SK-N-SH treated with all-trans-retinoic acid at 6 μM for 48 hours (cell line): ENCODE data around the gene KCNJ9.

Source experiments
- ARNTL ChIP-seq: fragments of 450-650 bp; formaldehyde crosslinking; IDR thresholded peaks from 2 replicates; pipeline ENCODE4 v1.5.0; 2020; ENCODE audit warnings: low read depth, mild to moderate bottlenecking, moderate library complexity, borderline replicate concordance
- BACH2 ChIP-seq: fragments of 250-450 bp; sonication (Bioruptor Pico); IDR thresholded peaks from 2 replicates; pipeline ENCODE4 v1.9.0; 2021; ENCODE audit warnings: mild to moderate bottlenecking, borderline replicate concordance
- CREB5 ChIP-seq: fragments of 250-450 bp; sonication (Bioruptor Pico); IDR thresholded peaks from 2 replicates; pipeline ENCODE4 v1.5.1; 2020; ENCODE audit warnings: low read depth, mild to moderate bottlenecking, moderate library complexity
- CSRNP3 ChIP-seq: fragments of 250-450 bp; sonication (Bioruptor Pico); IDR thresholded peaks from 2 replicates; pipeline ENCODE4 v1.5.1; 2021; ENCODE audit warnings: mild to moderate bottlenecking, moderate library complexity
- GLIS3 ChIP-seq: fragments of 250-450 bp; sonication (Bioruptor Pico); IDR thresholded peaks from 2 replicates; pipeline ENCODE4 v1.5.0; 2020; ENCODE audit warnings: mild to moderate bottlenecking, moderate library complexity
- ISL1 ChIP-seq: fragments of 250-450 bp; sonication (Bioruptor Pico); IDR thresholded peaks from 2 replicates; pipeline ENCODE4 v2.1.2; 2022; ENCODE audit warnings: mild to moderate bottlenecking, moderate library complexity
- PATZ1 ChIP-seq: fragments of 250-450 bp; sonication (Bioruptor Pico); IDR thresholded peaks from 2 replicates; pipeline ENCODE4 v1.8.0; 2020; ENCODE audit warnings: mild to moderate bottlenecking, moderate library complexity, borderline replicate concordance
- PPARA ChIP-seq: fragments of 250-450 bp; sonication (Bioruptor Pico); IDR thresholded peaks from 2 replicates; pipeline ENCODE4 v1.5.0; 2020; ENCODE audit warnings: mild to moderate bottlenecking, borderline replicate concordance
- RARB ChIP-seq: fragments of 250-450 bp; sonication (Bioruptor Pico); IDR thresholded peaks from 2 replicates; pipeline ENCODE4 v1.8.0; 2021; ENCODE audit warnings: mild to moderate bottlenecking, moderate library complexity
- TCF4 ChIP-seq: fragments of 250-450 bp; sonication (Bioruptor Pico); IDR thresholded peaks from 2 replicates; pipeline ENCODE4 v1.8.0; 2021; ENCODE audit warnings: mild to moderate bottlenecking, moderate library complexity, borderline replicate concordance
- ZFP30 ChIP-seq: fragments of 450-650 bp; formaldehyde crosslinking; IDR thresholded peaks from 2 replicates; pipeline ENCODE4 v1.5.0; 2022; ENCODE audit warnings: mild to moderate bottlenecking, moderate library complexity
- ZNF565 ChIP-seq: fragments of 450-650 bp; formaldehyde crosslinking; conservative IDR thresholded peaks from 2 replicates; pipeline ENCODE4 v1.5.0; 2020; ENCODE audit warnings: low read depth, mild to moderate bottlenecking, moderate library complexity
- ZNF70 ChIP-seq: fragments of 450-650 bp; formaldehyde crosslinking; IDR thresholded peaks from 2 replicates; pipeline ENCODE4 v1.5.0; 2020; ENCODE audit warnings: mild to moderate bottlenecking, moderate library complexity

GRCh38 chr1:160096274-160097116, 15.2 kb downstream of the KCNJ9 start:
- TF ChIP-seq ZNF565 (CRISPR knock-in tag) (no peak), CREB5 (CRISPR knock-in tag) (no peak), GLIS3 (CRISPR knock-in tag) (no peak), ISL1 (CRISPR knock-in tag) (no peak), CSRNP3 (CRISPR knock-in tag) (no peak), PATZ1 (CRISPR knock-in tag) (no peak), RARB (no peak), BACH2 (CRISPR knock-in tag) (no peak), ZFP30 (no peak), ZNF70 (CRISPR knock-in tag) (no peak), TCF4 (CRISPR knock-in tag) (no peak), ARNTL (CRISPR knock-in tag) (no peak), PPARA (no peak)
